ENCODE data around the gene MAST2. TPM values are rescaled to one million over a fixed set of nuclear protein-coding genes. Genes with fewer than 3 reads are reported as not detected.
"Not testable (repeated sequence)": the region's sequence is repeated elsewhere in the genome, so short reads cannot be mapped to it uniquely, and the experiment has no call there.

MAST2 gene
- total RNA-seq, 1 experiment from 2014 or later, result 30.3 TPM

- no peak for DNase-seq (ENCODE audit: low read depth)
These were observed 53.8 kb downstream of the MAST2 start for GRCh38 chr1:45857101-45857700.

DNA sequence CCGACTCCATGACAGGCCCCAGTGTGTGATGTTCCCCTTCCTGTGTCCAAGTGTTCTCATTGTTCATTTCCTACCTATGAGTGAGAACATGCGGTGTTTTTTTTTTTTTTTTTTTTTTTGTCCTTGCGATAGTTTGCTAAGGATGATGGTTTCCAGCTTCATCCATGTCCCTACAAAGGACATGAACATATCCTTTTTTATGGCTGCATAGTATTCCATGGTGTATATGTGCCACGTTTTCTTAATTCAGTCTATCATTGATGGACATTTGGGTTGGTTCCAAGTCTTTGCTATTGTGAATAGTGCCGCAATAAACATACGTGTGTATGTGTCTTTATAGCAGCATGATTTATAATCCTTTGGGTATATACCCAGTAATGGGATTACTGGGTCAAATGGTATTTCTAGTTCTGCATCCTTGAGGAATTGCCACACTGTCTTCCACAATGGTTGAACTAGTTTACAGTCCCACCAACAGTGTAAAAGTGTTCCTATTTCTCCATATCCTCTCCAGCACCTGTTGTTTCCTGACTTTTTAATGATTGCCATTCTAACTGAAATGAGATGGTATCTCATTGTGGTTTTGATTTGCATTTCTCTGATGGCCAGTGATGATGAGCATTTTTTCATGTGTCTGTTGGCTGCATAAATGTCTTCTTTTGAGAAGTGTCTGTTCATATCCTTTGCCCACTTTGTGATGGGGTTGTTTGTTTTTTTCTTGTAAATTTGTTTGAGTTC, 54.5 kb downstream of the MAST2 start:
- DNase-seq (ENCODE audit: low read depth), result not testable (repeated sequence)

GRCh38 chr1:45859221-45859620, 55.8 kb downstream of the MAST2 start:
- no peak for DNase-seq (ENCODE audit: low read depth)

DNA sequence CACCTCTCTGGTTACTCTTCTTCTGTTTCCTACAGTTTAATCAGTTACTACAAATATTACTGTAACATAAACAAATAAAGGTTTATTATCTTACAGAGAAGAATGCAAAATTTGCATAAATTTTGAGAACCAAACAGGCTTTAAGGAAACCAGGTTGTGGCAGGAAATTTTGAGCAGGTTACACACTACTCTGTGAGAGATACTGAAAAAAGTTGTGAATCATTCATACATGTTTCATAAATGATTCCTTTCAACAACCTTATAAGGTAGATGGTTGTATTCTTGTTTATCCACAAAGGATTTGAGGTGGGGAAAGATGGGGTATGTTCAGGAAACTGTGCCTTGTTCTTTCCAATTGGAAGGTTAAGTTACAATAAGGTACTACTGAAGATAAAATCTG, 58.6 kb downstream of the MAST2 start:
- no peak for DNase-seq (ENCODE audit: low read depth)

GRCh38 chr1:45863218-45863617, 59.8 kb downstream of the MAST2 start:
- peak; percentile 45 for DNase-seq (ENCODE audit: low read depth)

GRCh38 chr1:45864167-45865106, 61.0 kb downstream of the MAST2 start:
- DNase-seq (ENCODE audit: low read depth), result peak; percentile 59

DNA sequence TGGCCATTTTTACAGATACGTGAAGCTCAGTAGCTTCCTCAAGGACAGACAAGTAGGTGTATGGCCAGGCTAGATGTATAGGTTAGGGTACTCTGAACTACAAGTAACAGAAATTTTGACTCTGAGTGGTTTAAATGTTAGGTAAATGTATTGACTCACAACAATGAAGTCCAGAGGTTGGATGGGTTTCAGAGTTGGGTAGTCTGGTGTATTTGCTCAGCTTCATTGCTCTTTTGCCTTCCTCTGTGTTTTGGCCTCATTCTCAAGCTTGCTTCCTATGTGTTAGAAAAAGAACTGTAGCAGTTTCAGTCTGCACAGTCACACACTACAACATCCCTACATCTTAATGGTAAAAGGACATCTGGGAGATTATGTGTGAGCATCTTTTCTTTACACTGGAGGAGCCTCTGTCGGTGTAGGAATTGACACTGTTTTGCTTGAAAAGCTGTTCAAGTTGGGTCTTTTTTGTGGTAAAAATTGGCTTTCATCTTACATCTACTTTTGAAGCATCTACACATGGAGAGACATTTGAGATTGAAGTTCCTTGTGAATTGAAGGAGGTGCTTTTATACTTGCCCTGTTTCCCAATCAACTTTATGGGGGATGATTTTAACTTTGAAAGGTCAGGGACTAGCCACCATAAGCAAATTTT, 64.4 kb downstream of the MAST2 start:
- DNase-seq (ENCODE audit: low read depth), result no peak

DNA sequence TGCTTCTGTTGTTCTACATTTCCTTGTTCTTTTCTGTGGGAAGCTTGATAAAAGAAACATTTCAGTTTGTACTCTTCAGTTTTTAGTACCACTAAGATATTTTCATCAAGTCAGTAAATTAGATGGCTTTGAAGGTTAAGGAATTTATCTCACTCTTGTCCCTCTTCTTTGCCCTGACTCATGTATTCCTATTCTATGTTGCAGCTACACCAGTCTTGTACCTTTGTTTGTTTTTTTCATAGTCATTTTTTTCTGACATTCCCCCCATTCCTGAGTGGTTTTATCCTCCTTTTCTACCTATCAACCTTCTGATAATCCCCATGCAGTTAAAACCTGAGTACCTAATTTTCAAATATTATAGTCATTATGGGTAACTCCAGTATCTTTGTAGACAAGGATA, 65.4 kb downstream of the MAST2 start:
- no peak for DNase-seq (ENCODE audit: low read depth)

DNA sequence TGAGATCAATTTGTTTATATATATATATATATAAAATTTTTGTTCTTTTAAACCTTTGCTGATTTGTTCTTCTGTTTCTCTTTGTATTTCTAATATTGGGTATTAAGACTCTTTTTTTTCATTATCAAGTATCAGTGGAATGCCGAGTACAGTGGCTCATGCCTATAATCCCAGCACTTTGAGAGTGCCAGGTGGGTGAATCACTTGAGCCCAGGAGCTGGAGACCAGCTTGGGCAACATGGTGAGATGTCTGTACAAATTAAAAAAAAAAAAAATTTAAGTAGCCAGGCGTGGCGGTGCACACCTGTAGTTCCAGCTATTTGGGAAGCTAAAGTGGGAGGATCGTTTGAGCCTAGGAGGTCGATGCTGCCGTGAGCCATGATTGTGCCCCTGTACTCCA, 67.1 kb downstream of the MAST2 start:
- DNase-seq (ENCODE audit: low read depth), result no peak

DNA sequence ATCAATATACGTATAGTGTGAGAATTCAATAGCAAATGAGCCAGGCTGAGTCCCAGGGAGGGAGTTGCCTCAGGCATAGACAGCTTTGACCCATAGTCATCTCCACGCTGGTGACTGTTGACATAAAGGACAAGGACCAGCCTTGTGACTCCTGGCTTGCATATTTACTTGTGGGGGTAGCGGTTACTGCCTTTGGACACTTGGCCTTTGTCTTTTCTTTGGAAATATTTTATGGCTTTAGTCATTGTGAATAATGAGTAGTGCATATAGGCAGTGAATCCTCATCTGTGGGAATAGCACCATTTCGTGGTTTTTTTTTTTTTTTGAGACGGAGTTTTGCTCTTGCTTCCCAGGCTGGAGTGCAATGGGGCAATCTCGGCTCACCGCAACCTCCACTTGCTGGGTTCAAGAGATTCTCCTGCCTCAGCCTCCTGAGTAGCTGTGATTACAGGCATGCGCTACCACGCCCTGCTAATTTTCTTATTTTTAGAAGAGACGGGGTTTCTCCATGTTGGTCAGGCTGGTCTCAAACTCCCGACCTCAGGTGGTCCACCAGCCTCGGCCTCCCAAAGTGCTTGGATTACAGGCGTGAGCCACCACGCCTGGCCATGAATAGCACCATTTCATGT, 68.9 kb downstream of the MAST2 start:
- DNase-seq (ENCODE audit: low read depth), result peak; percentile 86

DNA sequence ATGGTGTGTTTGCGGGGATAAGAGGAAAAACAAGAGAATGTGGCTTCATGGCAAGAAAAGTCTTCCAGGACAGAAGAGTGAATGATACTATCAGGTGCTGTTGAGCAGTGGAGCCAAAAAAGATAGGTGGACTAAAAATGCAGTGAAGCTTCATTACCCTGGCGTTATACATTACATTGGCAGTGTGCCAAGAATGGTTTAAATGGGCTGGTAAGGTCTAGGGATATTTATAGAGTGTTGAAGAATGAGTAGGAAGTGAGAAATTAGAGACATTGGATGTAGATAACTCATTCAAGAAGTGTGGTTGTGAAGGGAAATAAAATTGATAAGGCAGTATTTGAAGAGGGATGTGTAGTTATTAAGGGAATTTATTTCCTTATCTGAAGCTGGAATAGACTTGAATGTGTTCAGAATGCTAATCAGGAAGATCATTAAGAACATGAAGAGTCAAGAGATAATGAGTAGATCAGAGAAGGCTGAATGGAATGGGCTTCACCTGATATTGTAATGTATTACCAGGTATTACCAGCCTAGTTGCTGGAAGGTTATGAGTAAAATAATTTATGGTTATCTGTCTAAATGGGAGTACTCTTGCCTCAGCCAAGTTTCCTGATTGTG, 72.7 kb downstream of the MAST2 start:
- DNase-seq (ENCODE audit: low read depth), result no peak

DNA sequence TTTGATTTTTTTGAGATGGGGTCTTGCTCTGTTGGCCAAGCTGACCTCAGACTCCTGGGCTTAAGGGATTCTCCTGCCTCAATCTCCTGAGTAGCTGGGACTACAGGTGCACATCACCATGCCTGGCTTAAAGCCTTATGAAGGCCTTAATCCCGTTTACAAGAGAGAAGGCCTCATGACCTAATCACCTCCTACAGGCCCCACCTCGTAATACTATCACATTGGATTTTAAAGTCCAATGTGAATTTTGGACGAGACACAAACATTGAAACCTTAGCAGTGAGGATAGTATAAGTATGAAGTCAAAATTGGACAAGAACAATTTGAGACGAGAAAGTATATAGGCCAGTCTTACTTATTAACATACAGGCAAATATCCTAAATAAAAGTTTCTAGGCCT, 73.9 kb downstream of the MAST2 start:
- DNase-seq (ENCODE audit: low read depth), result no peak

DNA sequence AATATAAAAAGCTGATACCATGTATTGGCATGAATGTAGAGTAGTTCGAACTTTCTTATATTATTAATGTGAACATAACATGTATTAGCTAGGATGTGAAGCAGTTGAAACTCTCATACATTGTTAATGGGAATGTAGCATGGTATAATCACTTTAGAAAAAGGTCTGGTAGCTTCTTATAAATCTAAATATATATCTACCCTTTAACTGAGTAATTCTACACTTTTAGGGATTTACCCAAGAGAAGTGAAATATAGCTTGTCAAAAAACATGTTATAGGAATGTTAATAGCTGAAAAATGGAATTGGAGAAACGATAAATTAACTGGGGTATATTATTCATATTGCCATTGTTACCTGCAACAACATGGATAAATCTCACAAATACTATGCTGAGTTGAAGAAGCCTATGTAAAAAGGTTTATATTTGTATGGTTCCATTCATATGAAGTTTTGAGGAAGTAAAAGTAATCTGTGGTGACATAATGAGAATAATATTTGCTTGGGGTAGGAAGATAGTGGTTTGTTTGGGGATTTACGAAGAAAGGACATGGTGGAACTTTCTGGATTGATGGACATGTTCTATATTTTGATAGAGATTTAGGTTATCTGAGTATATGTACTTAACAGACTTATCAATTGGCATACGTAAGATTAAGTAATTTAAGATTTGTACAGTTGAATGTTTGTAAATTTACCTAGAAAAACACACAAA, 76.6 kb downstream of the MAST2 start:
- no peak for DNase-seq (ENCODE audit: low read depth)

- DNase-seq (ENCODE audit: low read depth), result peak; percentile 46
These were observed 77.5 kb downstream of the MAST2 start for GRCh38 chr1:45880930-45881329.

DNA sequence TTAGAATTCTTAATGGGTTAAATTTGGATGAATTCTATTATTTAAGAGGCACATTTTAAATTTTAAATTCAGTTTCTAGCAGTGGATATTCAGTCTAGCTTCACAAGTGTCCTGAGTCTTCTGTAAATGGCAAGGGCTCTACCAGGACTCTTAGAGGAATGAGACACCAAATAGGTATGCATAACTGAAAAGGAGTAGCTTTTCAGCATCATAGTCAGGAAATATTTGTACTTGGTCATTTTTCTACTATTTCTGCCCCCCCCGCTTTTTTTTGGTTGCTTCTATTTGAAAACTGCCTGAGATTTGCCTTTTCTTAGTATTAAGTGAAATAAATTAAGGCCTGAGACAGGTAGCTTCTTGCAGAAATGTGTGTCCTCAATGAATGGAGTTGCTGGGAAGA, 80.2 kb downstream of the MAST2 start:
- DNase-seq (ENCODE audit: low read depth), result peak; percentile 23

- DNase-seq (ENCODE audit: low read depth), result peak; percentile 28
These were observed 81.3 kb downstream of the MAST2 start for GRCh38 chr1:45884700-45885099.

GRCh38 chr1:45886229-45886628, 82.8 kb downstream of the MAST2 start:
- no peak for DNase-seq (ENCODE audit: low read depth)

DNA sequence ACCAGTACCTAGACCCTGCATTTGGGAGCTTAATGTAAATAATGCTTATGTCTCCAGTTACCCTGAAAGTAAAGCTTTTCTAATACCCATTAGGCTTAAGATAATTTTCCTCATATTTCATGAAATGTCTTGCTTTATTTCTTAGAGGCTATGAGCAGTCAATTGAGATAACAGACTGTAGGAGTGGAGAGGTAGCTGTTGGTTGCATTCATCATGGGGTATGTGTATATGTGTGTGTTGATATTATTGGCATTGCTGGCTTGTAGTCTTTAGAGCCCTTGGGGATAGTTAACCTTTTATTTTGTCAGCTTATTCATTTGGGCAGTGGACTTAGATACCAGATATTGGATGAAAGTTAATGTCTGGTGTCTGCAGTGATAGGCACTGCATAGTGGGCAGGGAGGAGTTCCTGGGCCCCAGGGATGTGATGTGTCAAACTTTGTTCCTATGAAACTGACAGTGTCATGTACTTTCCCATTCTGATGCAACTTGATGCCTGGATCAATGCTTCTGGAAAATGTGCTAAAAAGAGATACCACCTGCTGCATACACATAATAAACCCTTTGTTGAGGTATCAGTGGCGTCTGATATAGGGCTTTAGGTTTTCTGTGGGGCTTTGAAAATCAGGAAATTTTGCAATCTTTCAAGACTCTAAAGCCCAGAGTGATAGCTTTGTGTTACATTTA, 83.9 kb downstream of the MAST2 start:
- no peak for DNase-seq (ENCODE audit: low read depth)

DNA sequence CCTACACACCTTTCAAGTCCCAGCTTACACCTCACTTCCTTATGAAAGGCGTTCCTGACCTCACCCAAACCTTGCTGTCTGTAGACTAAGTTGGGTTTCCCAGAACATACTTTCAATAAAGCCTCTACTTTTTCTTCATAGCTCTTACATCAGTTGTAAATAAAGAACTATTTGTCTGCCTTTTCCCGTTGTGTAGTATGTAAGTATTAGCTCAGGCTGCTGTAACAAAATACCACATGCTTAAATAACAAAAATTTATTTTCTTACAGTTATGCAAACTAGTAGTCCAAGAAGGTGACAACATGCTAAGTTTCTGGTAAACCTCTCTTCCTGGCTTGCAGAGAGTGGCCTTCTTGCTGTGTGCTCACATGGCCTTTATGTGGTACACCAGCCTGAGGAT, 86.7 kb downstream of the MAST2 start:
- no peak for DNase-seq (ENCODE audit: low read depth)

DNA sequence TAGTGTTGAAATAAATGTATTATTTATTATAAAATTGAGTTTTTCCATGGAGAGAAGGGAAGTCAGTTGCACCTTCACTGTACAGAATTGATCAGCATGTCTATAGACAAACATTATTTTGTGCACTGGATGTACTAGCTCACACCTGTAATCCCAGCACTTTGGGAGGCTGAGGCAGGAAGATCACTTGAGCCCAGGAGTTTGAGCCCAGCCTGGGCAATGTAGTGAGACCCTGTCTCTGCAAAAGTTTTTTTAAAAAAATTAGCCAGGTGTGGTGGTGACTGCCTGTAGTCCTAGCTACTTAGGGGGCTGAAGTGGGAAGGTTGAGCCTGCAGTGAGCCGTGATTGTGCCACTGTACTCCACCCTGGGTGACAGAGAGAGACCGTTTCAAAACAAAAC, 87.7 kb downstream of the MAST2 start:
- no peak for DNase-seq (ENCODE audit: low read depth)

Data from LHCN-M2 (cell line).